CD4-positive, alpha-beta T cell treated with Interleukin-21 for 1 hour (primary cell): Measurements from ENCODE around the gene STK32C.
"Not testable (repeated sequence)": the region's sequence is repeated elsewhere in the genome, so short reads cannot be mapped to it uniquely, and the experiment has no call there.

Experiments
- DNase-seq: peaks from one replicate; pipeline ENCODE4 v3.0.0-alpha.2; 2020

STK32C gene

DNA sequence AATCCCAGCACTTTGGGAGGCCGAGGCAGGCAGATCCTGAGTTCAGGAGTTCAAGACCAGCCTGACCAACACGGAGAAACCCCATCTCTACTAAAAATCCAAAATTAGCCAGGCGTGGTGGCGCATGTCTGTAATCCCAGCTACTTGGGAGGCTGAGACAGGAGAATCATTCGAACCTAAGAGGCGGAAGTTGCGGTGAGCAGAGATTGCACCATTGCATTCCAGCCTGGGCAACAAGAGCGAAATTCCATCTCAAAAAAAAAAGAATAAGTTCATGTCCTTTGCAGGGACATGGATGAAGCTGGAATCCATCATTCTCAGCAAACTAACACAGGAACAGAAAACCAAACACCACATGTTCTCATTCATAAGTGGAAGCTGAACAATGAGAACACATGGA lies 7.1 kb upstream of the STK32C start:
- not testable (repeated sequence) for DNase-seq

DNA sequence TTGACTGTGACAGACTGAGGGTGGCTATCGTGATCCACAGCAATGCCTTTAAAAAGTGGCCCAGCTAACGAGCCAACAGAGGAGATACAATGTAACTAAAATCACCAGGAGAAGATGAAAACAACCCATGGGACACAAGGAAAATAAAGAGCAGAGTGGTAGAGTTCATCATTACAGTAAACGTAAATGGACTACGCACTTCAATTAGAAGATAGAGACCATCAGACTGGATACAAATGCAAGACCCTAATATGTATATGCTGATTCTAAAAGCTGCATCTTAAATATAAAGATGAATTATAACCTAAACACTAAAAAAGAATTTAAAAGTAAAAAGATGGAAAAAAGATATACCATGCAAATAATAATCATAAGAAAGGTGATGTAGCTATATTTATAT lies 6.6 kb upstream of the STK32C start:
- DNase-seq, result no peak

DNA sequence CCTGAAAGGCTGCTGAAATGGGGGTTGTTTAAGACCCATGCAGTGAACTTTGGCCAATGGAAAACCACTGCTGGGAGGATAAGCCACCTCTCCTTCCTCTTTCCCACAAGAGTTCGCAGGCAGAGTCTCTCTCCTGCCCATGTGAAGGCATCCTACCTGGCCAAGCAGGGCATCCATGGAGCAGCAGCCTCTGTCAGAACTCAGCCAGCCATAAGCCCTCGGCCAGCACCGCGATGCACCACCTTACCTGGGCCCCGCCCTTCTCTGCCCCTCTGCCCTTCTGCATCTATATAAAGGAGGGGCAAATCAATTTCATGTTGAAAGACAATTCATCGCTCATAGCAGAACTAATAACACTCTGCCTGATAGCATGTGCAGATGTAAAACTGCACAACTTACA lies 6.1 kb upstream of the STK32C start:
- no peak for DNase-seq

DNA sequence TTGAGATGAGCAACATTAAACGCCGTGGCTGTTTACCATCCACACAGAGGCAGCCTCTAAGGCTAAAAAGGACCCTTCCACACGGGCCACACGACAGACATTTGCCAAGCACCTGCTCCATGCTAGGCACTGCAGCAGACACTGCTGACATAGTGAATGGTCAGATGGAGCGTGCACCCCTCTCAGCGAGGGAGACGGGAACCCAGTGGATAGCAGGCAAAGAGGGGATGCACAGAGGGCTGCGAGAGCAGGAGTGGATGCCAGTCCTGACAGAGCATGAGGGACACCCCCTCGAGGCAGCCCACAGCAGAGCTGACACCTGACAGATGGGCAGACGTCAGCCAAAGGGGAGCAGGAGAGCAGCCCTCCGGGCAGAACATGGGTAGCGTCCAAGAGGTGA lies 5.6 kb upstream of the STK32C start:
- DNase-seq, result no peak

DNA sequence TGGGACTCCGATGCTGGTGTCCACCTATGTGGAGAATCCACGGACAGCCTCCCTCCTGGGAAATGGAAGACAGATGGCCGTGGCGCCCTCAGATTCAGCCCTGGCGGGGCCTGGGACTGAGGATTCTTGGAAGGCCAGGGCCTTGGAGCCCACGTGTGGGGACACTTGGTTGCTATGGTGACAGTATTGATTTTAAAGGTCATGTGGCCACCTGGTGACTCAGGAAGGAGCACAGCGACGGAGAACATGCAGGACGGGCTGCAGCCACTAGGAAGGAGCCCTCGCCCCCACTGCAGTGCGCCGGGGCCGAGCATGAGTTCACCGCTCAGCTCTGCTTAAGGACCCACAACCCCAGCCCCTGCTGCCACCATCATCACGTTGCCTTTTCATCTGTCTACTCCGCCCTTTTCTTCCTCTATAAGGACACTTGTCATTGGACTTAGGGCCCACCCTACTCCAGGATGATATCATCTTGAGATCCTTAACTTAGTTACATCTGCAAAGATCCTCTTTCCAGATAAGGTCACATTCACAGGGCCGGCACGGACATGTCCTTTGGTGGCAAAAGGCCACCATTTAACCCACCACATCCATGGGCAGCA lies 3.7 kb upstream of the STK32C start:
- no peak for DNase-seq

DNA sequence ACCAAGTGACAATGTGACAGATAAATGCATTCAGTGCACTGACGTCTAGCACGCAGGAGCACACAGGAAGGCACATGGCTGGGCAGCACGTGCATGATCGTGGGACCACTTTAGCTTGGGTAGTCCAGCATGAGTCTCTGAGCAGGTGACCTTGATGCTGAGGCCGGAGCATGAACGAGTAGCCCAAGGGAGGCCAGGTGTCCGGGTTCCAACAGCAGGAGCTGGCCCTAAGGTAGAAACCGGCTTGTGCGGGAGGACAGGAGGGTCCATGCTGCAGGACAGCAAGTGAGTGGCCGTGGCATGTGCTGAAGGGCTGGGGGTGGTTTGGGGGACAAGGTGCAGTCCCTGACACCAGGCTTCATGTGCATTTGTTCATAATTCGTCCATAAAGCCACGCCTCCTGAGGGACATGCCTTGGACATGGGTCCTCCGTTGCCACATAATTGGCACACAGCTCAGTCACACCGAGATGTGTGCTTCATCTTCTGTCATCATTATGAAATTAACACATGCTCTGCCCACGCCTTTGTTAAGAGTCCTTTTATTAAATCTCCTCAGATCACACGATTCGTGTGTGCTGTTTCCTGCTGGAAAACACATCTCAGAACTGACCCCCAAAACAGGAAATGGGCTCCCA lies 3.1 kb upstream of the STK32C start:
- DNase-seq, result no peak

DNA sequence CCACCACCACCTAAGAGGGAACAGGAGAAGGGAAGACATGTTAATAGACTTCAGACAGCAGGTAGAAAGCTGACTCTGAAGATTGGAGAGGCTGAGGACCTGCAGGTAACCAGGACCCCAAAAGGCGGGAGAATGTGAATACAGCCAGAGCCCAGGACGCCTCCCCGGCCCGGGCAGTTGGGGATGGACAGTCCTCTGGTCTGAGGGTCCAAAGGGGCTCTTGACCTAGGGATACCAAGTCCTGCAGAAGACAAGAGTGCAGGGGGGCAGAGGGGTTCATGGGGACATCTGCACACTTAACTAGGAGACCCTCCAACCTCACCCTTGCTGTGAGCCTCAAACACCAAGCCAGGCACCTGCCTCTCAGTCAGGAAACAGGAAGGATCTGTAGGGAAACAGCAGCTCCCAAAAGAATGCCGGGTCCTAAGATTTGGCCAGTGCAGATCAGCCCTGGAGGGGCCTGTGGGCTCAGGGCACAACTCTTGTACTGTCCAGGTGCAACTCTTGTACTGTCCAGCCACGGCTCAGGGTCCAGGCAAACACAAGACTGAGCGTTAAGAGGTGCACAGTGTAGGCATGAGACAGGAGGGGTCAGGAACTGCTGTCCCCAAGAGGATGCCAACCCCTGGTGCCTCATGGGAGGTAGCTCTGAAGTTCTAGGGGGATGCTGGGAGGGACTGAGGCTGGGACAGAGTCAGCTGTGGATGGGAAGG lies 2.3 kb upstream of the STK32C start:
- DNase-seq, result no peak

DNA sequence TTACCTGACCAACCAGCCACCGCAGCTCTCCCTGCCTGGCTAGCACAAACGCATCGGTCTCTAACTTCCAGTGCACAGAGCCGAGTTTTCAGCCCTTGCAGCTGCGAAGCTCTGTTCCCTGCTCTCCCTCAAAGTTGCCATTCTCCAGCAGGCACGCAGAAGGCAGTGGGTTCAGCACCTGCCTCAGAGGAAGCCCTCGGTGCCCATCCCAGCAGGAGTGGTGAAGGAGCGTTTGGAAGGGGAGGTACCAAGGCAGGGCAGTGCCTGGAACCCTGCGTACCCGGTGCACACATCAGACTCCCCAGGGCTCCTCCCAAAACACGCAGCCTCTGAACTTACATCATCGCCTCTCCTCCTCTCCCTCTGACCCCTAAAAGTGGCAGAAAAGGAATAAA lies 1.7 kb upstream of the STK32C start:
- DNase-seq, result no peak

DNA sequence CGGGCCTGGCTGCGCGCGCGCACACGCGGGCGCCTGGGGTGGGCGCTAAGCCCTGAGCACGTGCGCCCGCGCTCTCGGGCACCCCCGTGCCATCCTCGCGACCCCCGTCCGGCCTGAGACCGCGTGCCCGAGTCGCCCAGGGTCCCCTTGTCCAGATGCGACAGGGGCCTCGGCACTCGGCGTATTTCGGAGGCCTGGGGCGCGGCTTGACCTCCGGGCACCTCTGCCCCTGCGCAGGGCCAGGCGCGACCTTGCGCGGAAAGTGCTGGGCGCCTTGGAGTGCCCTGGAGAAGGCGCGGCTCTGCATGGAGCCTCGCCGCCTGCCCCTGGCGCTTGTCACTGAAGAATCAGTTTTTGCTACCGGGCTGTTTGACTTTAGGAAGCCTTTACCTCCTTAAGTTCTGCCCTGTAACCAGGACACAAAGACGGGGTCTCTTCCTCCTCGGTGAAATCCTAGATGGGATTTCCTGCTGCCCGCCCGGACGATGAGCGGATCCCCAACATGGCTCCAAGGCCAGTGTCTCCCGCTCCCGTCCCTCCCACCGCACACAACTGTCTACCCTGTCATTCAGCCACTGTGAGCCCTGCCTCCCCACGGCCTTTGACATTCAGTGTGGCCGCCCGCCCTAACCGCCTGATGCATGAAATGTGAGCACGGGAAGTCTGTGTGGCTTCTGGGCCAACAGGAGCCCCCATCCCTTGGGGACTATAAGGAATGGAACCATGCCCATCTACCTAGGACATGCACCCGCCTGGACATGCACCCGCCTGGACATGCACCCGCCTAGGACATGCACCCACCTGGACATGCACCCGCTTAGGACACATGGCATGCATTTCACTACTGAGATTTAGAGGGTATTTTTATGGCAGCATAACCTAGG lies 1.1 kb upstream of the STK32C start:
- no peak for DNase-seq

DNA sequence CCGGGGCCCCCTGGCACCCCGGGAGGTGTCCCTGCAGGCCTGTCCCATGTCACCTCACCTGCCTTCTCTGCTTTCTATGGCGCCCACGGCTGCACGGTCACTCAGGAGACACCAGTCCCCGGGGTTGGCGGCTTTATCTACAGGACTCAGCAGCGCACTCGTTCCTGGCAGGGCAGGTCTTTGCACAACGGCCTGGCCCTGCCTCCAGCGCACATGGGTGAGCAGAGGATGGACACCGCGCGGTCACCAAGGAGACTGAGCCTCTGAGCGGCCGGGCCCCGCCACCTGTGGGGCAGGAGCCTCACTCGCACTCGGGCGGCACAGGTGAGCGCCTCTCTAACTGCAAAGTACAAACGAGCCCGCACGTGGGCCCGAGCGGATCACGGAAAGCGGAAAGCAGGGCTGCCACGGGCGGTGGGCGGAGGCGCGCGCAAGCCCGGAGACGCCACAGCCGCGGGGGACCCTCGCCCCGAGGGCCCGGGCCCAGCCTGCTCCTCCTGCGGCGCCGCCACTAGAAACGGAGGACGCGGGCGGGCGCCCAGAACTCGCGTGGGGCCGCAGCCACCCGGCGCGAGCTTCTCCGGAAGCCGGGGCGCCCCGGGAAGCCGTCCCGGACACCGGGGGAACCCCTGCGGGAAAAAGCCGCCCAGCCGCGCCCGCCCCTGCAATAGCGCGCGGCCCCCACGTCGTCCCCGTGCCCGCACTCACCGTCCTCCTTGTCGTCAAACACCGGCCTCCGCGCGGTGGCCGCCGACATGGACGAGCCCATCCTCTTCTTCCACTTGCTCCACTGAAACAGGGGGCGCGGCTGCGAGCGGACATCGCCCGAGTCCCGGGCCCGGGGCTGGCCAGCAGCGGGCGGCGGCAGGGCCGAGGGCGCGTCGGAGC lies 642 bp downstream of the STK32C start:
- peak; percentile 32 for DNase-seq

DNA sequence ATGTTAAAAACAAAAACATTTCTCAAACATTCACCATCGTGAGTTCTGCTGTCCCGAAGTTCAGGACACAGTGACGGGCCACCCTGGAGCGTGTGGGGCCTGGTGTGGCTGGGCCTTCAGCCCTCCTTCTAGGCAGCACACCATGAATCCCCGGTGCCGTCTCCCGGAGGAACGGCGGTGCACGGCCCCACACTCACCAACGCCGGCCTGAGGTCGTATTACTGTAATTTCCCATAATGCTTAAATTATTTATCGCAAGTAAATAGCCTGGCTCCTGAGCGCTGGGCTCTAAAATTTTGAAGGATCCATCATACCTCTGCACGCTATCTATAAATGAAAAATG lies 1.4 kb downstream of the STK32C start:
- no peak for DNase-seq

DNA sequence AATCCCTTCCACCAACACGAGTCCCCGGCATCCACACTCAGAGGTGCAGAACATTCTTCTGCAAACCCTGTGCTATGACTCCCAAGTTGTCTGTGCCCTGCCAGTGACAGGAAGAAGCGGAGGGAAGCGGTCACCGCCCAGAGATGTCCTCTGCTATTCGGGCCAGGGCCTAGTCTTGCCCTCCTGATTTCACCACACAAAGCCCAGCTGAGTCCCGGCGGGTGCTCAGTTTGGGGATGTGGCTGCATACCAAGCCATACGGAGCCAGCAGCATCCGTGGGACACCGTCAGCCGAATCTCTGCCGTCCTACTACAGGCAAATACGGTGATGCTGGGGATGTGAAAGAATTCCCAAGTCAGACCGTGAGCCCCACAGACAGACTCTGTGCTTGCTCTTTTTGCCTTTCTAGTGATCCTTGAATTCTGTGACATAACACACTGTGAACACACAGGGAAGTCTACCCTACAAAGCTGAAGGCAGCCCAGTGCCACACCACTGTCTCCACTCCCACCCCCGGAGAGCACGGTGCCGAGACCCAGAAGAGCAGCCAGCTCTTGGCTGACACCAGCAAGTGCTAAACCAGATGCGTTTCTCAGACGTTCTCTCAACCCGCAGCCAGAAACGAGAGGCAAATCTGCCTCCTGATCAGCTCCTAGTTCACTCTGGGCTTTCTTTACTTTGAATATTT lies 2.0 kb downstream of the STK32C start:
- DNase-seq, result no peak

DNA sequence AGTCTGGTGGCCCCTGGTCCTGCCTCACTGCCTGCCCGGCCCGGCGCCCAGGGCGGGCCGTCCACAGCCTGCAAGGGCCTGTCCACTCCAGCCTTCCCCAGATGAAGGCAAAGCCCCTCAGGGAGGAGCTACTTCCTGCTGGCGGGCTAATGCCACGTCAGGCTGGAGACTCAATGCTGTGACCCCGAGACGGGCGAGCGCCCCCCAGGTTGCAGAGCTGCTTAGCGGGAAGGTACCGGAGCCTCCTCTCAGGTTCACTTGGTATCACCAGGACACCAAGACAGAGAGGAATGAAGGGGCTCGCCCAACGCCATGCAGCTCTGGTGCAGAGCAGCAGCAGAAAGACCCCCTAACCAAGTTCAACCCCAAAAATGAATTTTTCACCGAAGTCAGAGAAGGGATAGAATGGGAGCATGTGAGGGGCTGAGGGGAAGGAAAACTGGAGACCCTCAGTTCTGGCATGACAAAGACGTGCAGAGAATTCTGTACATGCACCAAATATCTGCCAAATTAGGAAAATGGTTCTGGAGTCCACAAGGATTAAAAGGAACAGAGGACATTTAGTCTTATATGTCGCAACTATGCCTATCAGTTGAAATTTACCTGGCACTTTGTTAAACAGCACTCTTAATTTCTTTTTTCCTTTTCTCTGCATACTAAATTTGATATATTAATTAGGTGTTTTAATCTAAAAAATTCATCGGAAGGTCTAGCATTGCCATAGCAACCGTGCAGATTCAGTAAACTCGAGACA lies 2.8 kb downstream of the STK32C start:
- no peak for DNase-seq

DNA sequence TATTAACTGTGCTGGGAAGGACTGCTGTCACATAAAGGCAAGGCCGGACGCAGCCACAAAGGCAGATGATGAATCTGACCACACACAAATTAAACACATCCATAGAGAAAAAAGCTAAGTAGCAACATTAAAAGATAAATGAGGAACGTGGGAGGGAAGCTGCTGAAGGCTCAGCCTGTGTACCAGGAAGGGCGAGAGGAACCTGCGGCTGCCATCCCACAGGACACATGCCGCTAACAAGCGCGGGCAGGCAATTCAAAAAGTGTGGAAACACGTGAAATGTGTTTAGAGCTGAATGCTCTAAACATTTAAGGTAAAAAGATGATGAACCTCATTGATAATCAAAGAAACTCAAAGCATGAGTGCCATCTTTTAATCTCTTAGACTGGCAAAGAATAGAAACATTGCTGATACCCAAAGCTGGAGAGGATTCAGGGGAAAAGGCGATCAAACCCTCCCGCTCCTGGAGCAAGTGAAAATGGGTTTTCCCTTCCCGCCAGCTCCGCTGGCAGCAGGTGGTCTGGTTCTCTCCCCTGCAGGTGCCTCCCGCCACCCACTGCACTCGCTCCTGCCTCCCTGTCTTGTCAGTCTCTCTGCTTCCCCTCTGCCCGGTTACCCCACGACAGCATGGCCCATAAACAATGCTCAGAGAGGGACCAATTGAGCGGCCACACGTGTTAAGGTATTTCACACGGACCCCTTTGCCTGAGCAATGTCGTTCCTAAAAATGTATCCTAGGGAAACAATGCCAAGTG lies 4.2 kb downstream of the STK32C start:
- no peak for DNase-seq

DNA sequence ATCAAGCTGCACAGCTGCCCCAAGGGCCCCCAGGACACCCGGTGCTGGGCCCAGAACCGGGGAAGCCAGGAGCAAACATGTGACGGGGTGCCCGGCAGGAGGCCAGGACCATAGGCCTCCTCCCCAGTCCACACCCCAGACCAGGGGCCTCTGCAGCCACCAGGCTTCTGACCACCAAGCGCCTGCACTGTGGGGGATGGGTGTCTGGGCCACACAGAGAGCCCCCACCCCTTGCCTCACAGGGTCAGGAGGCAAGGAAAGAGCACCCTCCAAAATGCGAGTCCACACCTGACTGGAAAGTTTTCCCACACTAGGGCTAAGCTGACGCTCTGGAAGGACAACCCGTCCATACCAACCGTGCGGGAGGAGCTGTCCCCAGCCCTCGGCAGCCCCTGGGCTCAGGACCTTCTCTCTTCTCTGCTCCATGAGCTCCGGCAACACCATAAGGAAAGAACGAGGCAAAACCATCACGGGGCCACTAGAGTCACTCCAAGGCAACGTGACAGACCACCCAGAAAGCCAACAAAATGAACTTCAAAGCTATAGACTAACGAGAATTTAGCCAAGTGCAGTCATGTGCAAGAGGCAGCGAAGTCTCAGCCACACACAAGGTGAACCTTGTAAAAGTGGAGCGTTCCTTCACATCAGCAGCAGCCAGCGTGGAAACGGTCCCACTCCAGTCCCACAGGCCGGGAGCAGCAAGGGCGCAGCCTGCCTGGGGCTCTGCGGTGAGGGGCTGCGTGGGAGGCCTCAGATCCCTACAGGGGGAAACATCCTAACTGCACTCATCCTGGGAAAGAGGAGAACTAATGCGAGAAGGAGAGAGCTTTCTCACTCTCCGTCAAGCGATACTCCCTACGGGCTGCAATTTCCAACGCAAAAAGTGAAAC lies 5.1 kb downstream of the STK32C start:
- DNase-seq, result no peak

DNA sequence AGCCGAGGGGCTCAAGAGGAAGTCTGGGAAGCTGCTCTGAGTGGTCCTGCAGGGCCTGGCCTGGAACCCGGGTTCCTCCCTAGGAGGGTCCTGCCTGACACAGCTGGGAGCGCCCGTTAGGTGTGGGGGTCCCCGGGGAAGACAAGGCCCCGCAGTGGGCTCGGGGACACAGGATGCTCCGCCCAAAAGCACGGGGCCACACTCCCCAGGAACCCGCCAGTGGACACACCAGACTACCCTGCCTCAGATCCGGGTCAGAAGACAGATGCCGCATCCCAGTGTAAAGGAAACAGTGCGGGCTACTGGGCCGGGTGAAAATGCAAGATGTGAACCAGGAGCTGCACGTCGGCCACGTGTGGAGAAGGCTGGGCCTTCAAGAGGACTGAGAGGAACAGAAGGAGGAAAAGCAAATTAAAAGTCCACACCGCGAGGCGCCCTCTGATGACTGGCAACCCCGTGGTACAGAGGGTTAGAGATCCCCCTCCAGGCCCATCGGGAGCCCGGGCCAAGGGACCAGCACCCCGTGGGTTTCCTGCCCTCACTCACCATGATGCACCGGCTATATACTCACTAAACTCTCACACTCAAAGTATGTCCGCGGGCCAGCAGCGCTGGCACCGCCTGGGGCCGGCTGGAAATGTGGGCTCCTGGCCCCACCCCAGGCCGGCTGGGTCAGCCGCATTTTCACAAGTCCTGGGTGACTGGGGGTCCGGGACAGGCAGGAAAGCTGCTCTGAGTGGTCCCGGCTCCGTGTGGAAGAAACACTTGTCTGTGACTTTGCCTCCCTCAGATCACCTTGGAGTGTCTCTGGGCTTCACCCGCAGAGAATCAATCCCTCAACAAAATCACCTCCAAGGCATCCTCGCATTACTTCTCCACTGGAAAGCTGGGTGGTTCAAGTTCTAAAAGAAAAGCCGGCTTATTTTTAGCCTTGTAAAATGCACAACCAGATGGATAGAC lies 6.1 kb downstream of the STK32C start:
- no peak for DNase-seq

DNA sequence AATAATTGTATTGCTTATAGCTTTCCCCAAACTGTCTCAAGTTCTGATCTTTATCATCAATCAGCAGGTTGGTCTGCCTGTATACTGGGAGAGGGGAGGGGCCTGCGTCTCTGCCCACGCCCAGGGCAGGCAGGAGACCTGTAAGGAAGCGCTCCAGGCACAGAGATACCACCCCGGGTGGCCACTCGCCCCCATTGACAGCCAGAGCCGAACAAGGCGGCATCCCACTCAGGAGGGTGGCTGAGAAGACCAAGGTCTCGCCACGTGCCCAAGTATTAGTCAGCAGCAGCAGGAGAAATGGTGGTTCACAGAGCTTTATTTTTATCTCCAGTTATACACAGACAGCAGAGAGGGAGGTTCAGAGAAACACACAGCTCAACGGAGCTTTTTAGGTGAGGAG lies 7.2 kb downstream of the STK32C start:
- no peak for DNase-seq
